ENCODE measurements around the gene SNX2.
"Not testable (repeated sequence)": the region's sequence is repeated elsewhere in the genome, so short reads cannot be mapped to it uniquely, and the experiment has no call there.

The SNX2 gene

GRCh38 chr5:122757285-122757684, 17.6 kb upstream of the SNX2 start:
- no peak for DNase-seq
- Mint-ChIP-seq H3K27ac (peak overlapping the region; percentile 55), H3K9me3 (no peaks in the 10 kb centered on the region), H3K36me3 (ENCODE audit: low read depth) (no peaks in the 10 kb centered on the region), H3K27me3 (peaks cover 8% of the 10 kb centered on the region), H3K4me1 (ENCODE audit: low read depth) (peaks cover 20% of the 10 kb centered on the region), H3K4me3 (no peak overlapping the region)

- DNase-seq: no peak
- no peaks in the 10 kb centered on the region for H3K36me3 Mint-ChIP-seq (ENCODE audit: low read depth)
- no peak overlapping the region for H3K4me3 Mint-ChIP-seq
- no peak overlapping the region for H3K27ac Mint-ChIP-seq
- H3K9me3 Mint-ChIP-seq: no peaks in the 10 kb centered on the region
- H3K27me3 Mint-ChIP-seq: peaks cover 3% of the 10 kb centered on the region
- H3K4me1 Mint-ChIP-seq (ENCODE audit: low read depth): peaks cover 20% of the 10 kb centered on the region
Measured at GRCh38 chr5:122759241-122760070, 15.4 kb upstream of the SNX2 start.

GRCh38 chr5:122760236-122760635, 14.6 kb upstream of the SNX2 start:
- no peak for DNase-seq
- no peaks in the 10 kb centered on the region for H3K36me3 Mint-ChIP-seq (ENCODE audit: low read depth)

GRCh38 chr5:122761115-122761514, 13.8 kb upstream of the SNX2 start:
- no peak for DNase-seq
- Mint-ChIP-seq H3K4me3 (no peak overlapping the region), H3K27me3 (no peaks in the 10 kb centered on the region), H3K4me1 (ENCODE audit: low read depth) (peaks cover 13% of the 10 kb centered on the region), H3K27ac (no peak overlapping the region), H3K9me3 (no peaks in the 10 kb centered on the region), H3K36me3 (ENCODE audit: low read depth) (no peaks in the 10 kb centered on the region)

More at GRCh38 chr5:122760236-122760635, 14.6 kb upstream of the SNX2 start:
- Mint-ChIP-seq H3K27me3 (peaks cover 3% of the 10 kb centered on the region), H3K9me3 (no peaks in the 10 kb centered on the region), H3K4me3 (no peak overlapping the region), H3K4me1 (ENCODE audit: low read depth) (peaks cover 20% of the 10 kb centered on the region), H3K27ac (no peak overlapping the region)

GRCh38 chr5:122761896-122762295, 13.0 kb upstream of the SNX2 start:
- not testable (repeated sequence) for H3K27me3 Mint-ChIP-seq; H3K9me3 Mint-ChIP-seq; H3K4me1 Mint-ChIP-seq (ENCODE audit: low read depth); H3K4me3 Mint-ChIP-seq; H3K27ac Mint-ChIP-seq; H3K36me3 Mint-ChIP-seq (ENCODE audit: low read depth); DNase-seq

- no peaks in the 10 kb centered on the region for H3K36me3 Mint-ChIP-seq (ENCODE audit: low read depth)
- H3K9me3 Mint-ChIP-seq: no peaks in the 10 kb centered on the region
- no peak overlapping the region for H3K27ac Mint-ChIP-seq
- no peaks in the 10 kb centered on the region for H3K4me1 Mint-ChIP-seq (ENCODE audit: low read depth)
- H3K27me3 Mint-ChIP-seq: peaks cover 6% of the 10 kb centered on the region
- H3K4me3 Mint-ChIP-seq: no peak overlapping the region
- no peak for DNase-seq
Measured at GRCh38 chr5:122766130-122766529, 8.8 kb upstream of the SNX2 start.

- Mint-ChIP-seq H3K27ac (no peak overlapping the region), H3K36me3 (ENCODE audit: low read depth) (peaks cover 5% of the 10 kb centered on the region), H3K4me1 (ENCODE audit: low read depth) (peaks cover 9% of the 10 kb centered on the region)
Measured at GRCh38 chr5:122770477-122770876, 4.4 kb upstream of the SNX2 start.

GRCh38 chr5:122772446-122772845, 2.4 kb upstream of the SNX2 start:
- H3K27me3 Mint-ChIP-seq: peaks cover 6% of the 10 kb centered on the region
- H3K4me1 Mint-ChIP-seq (ENCODE audit: low read depth): peaks cover 25% of the 10 kb centered on the region
- H3K36me3 Mint-ChIP-seq (ENCODE audit: low read depth): peaks cover 9% of the 10 kb centered on the region
- no peak overlapping the region for H3K27ac Mint-ChIP-seq
- no peak overlapping the region for H3K4me3 Mint-ChIP-seq
- no peak for DNase-seq
- no peaks in the 10 kb centered on the region for H3K9me3 Mint-ChIP-seq

More at GRCh38 chr5:122770477-122770876, 4.4 kb upstream of the SNX2 start:
- Mint-ChIP-seq H3K9me3 (no peaks in the 10 kb centered on the region), H3K4me3 (no peak overlapping the region), H3K27me3 (peaks cover 6% of the 10 kb centered on the region)
- DNase-seq: no peak

GRCh38 chr5:122773619-122774018, 1.3 kb upstream of the SNX2 start:
- Mint-ChIP-seq H3K4me3 (peak overlapping the region; percentile 30), H3K27ac (no peak overlapping the region)

GRCh38 chr5:122774519-122774860, 390 bp upstream of the SNX2 start:
- peaks cover 41% of the 10 kb centered on the region for H3K4me1 Mint-ChIP-seq (ENCODE audit: low read depth)
- DNase-seq: no peak
- H3K4me3 Mint-ChIP-seq: peak overlapping the region; percentile 92
- peak overlapping the region; percentile 82 for H3K27ac Mint-ChIP-seq
- peaks cover 9% of the 10 kb centered on the region for H3K36me3 Mint-ChIP-seq (ENCODE audit: low read depth)
- peaks cover 3% of the 10 kb centered on the region for H3K27me3 Mint-ChIP-seq
- no peaks in the 10 kb centered on the region for H3K9me3 Mint-ChIP-seq

More at GRCh38 chr5:122773619-122774018, 1.3 kb upstream of the SNX2 start:
- peaks cover 9% of the 10 kb centered on the region for H3K36me3 Mint-ChIP-seq (ENCODE audit: low read depth)
- H3K27me3 Mint-ChIP-seq: peaks cover 3% of the 10 kb centered on the region
- H3K9me3 Mint-ChIP-seq: no peaks in the 10 kb centered on the region
- peaks cover 34% of the 10 kb centered on the region for H3K4me1 Mint-ChIP-seq (ENCODE audit: low read depth)
- no peak for DNase-seq

- no peaks in the 10 kb centered on the region for H3K9me3 Mint-ChIP-seq
- no peak for DNase-seq
- no peaks in the 10 kb centered on the region for H3K27me3 Mint-ChIP-seq
- H3K27ac Mint-ChIP-seq: peak overlapping the region; percentile 91
- peaks cover 52% of the 10 kb centered on the region for H3K4me1 Mint-ChIP-seq (ENCODE audit: low read depth)
- peak overlapping the region; percentile 92 for H3K4me3 Mint-ChIP-seq
- H3K36me3 Mint-ChIP-seq (ENCODE audit: low read depth): peaks cover 15% of the 10 kb centered on the region
Measured at GRCh38 chr5:122775550-122776542, 966 bp downstream of the SNX2 start.

- H3K27me3 Mint-ChIP-seq: no peaks in the 10 kb centered on the region
- H3K4me3 Mint-ChIP-seq: no peak overlapping the region
- no peaks in the 10 kb centered on the region for H3K9me3 Mint-ChIP-seq
- no peak for DNase-seq
- no peak overlapping the region for H3K27ac Mint-ChIP-seq
- peaks cover 19% of the 10 kb centered on the region for H3K36me3 Mint-ChIP-seq (ENCODE audit: low read depth)
- H3K4me1 Mint-ChIP-seq (ENCODE audit: low read depth): peaks cover 54% of the 10 kb centered on the region
Measured at GRCh38 chr5:122778157-122778556, 3.3 kb downstream of the SNX2 start.

- no peak overlapping the region for H3K4me3 Mint-ChIP-seq
- H3K9me3 Mint-ChIP-seq: peaks cover under 1% of the 10 kb centered on the region
- H3K36me3 Mint-ChIP-seq (ENCODE audit: low read depth): peaks cover 22% of the 10 kb centered on the region
- no peak overlapping the region for H3K27ac Mint-ChIP-seq
- no peaks in the 10 kb centered on the region for H3K27me3 Mint-ChIP-seq
- peaks cover 55% of the 10 kb centered on the region for H3K4me1 Mint-ChIP-seq (ENCODE audit: low read depth)
- DNase-seq: no peak
Measured at GRCh38 chr5:122779451-122779850, 4.6 kb downstream of the SNX2 start.

- peaks cover 59% of the 10 kb centered on the region for H3K4me1 Mint-ChIP-seq (ENCODE audit: low read depth)
- peaks cover 26% of the 10 kb centered on the region for H3K36me3 Mint-ChIP-seq (ENCODE audit: low read depth)
- no peak overlapping the region for H3K4me3 Mint-ChIP-seq
- no peak for DNase-seq
- no peaks in the 10 kb centered on the region for H3K27me3 Mint-ChIP-seq
- H3K27ac Mint-ChIP-seq: no peak overlapping the region
- peaks cover 4% of the 10 kb centered on the region for H3K9me3 Mint-ChIP-seq
Measured at GRCh38 chr5:122780296-122780695, 5.4 kb downstream of the SNX2 start.
